Body of pancreas (tissue), 4 donors: ENCODE data around the gene SUMF2.

ENCODE experiments used
- CTCF ChIP-seq, 7 experiments: fragments of 450-650 bp in 4 of 7; fragments of 200-600 bp in 3 of 7; sonication (generic) in 3 of 7; IDR thresholded peaks; one replicate each; pipeline ENCODE4 v1.5.1; 2016 to 2019; ENCODE audit warnings: antibody characterized with exemption in 7 of 7
- POLR2A ChIP-seq, 3 donors: fragments of 450-650 bp; IDR thresholded peaks; one replicate each; pipeline ENCODE4 v1.6.1; 2016; ENCODE audit warnings: antibody characterized with exemption in 3 of 3, mild to moderate bottlenecking in 2 of 3

GRCh38 chr7:56048245-56048644 is 15.8 kb upstream of the SUMF2 start:
- TF ChIP-seq CTCF (IDR thresholded peaks at IDR 0.05) (no peak), POLR2A (IDR thresholded peaks at IDR 0.05) (no peak)
